Neural cell (in vitro differentiated cells): Measurements from ENCODE around the gene MSH3. TPM values are rescaled to one million over a fixed set of nuclear protein-coding genes. Genes with fewer than 3 reads are reported as not detected.

ENCODE experiments used
- H2AFZ ChIP-seq: fragments of 200-600, 300-800 bp; sonication (generic), shearing (Covaris generic); 2 replicates; pipeline ENCODE4 v1.6.0; 2014; ENCODE audit warnings: low read depth, mild to moderate bottlenecking, antibody characterized with exemption, low read length, moderate library complexity
- H3F3A ChIP-seq: fragments of 200-600 bp; shearing (Covaris generic); 2 replicates; pipeline ENCODE4 v1.6.1; 2016; ENCODE audit warnings: mild to moderate bottlenecking, moderate library complexity, mixed read lengths, antibody characterized with exemption, low read length; ENCODE audit not compliant: insufficient read depth, poor library complexity, severe bottlenecking
- H3K27ac ChIP-seq: fragments of 200-600, 300-800 bp; sonication (generic), shearing (Covaris generic); 2 replicates; pipeline ENCODE4 v1.5.1; 2014; ENCODE audit warnings: mild to moderate bottlenecking, low read length, moderate library complexity
- H3K27me3 ChIP-seq: fragments of 300-800, 200-600 bp; sonication (generic), shearing (Covaris generic); 2 replicates; pipeline ENCODE4 v1.6.0; 2014; ENCODE audit warnings: mild to moderate bottlenecking, low read depth, low read length, moderate library complexity; ENCODE audit not compliant: insufficient read depth
- H3K36me3 ChIP-seq: fragments of 300-800, 200-600 bp; sonication (generic), shearing (Covaris generic); 2 replicates; pipeline ENCODE4 v1.5.1; 2014; ENCODE audit warnings: mild to moderate bottlenecking, antibody characterized with exemption, low read length, moderate library complexity; ENCODE audit not compliant: insufficient read depth
- H3K4me2 ChIP-seq: fragments of 300-800, 200-600 bp; sonication (generic), shearing (Covaris generic); 2 replicates; pipeline ENCODE4 v1.6.0; 2014; ENCODE audit warnings: mild to moderate bottlenecking, low read length
- H3K4me3 ChIP-seq: fragments of 300-800, 200-600 bp; sonication (generic), shearing (Covaris generic); 2 replicates; pipeline ENCODE4 v1.5.1; 2014; ENCODE audit warnings: mild to moderate bottlenecking, low read length, moderate library complexity
- H3K79me2 ChIP-seq: fragments of 200-600 bp; shearing (Covaris generic); replicated peaks from 2 replicates; pipeline ENCODE4 v1.6.0; 2014; ENCODE audit warnings: mild to moderate bottlenecking, low read length, moderate library complexity; ENCODE audit not compliant: insufficient read depth
- H3K9ac ChIP-seq: fragments of 300-800, 200-600 bp; sonication (generic), shearing (Covaris generic); 2 replicates; pipeline ENCODE4 v1.6.1; 2016; ENCODE audit warnings: mild to moderate bottlenecking, low read length, mixed read lengths
- H3K9me2 ChIP-seq: fragments of 200-600 bp; shearing (Covaris generic); 2 replicates; pipeline ENCODE4 v1.6.1; 2016; ENCODE audit warnings: mild to moderate bottlenecking, low read length, mixed read lengths; ENCODE audit not compliant: insufficient read depth
- H3K9me3 ChIP-seq: fragments of 200-600, 300-800 bp; sonication (generic), shearing (Covaris generic); 2 replicates; pipeline ENCODE4 v1.6.1; 2016; ENCODE audit warnings: mild to moderate bottlenecking, mixed run types, low read length, moderate library complexity, mixed read lengths
- H4K20me1 ChIP-seq: fragments of 200-600 bp; shearing (Covaris generic); 2 replicates; pipeline ENCODE4 v1.6.1; 2016; ENCODE audit warnings: mild to moderate bottlenecking, mixed run types; ENCODE audit not compliant: insufficient read depth
- EP300 ChIP-seq: fragments of 450-650 bp; conservative IDR thresholded peaks from 2 replicates; pipeline ENCODE4 v1.6.1; 2014; ENCODE audit warnings: antibody characterized with exemption, mild to moderate bottlenecking, moderate library complexity; ENCODE audit not compliant: poor library complexity, severe bottlenecking
- EZH2 ChIP-seq: fragments of 200-600, 300-800 bp; shearing (Covaris generic), sonication (generic); IDR thresholded peaks from 2 replicates; pipeline ENCODE4 v1.6.1; 2014; ENCODE audit warnings: antibody characterized with exemption, low read length, borderline replicate concordance, mild to moderate bottlenecking; ENCODE audit not compliant: insufficient read depth, poor library complexity, severe bottlenecking
- MXI1 ChIP-seq: fragments of 450-650 bp; conservative IDR thresholded peaks from 2 replicates; pipeline ENCODE4 v1.6.1; 2014; ENCODE audit warnings: antibody characterized with exemption, mild to moderate bottlenecking; ENCODE audit not compliant: poor library complexity, severe bottlenecking
- POLR2AphosphoS5 ChIP-seq: IDR thresholded peaks from 2 replicates; pipeline ENCODE4 v1.6.1; 2012
- RAD21 ChIP-seq: fragments of 450-650 bp; conservative IDR thresholded peaks from 2 replicates; pipeline ENCODE4 v1.6.1; 2014; ENCODE audit warnings: antibody characterized with exemption, mild to moderate bottlenecking, moderate library complexity
- SMC3 ChIP-seq: fragments of 450-650 bp; conservative IDR thresholded peaks from 2 replicates; pipeline ENCODE4 v1.6.1; 2014; ENCODE audit warnings: antibody characterized with exemption, mild to moderate bottlenecking, moderate library complexity; ENCODE audit not compliant: poor library complexity
- TAF1 ChIP-seq: IDR thresholded peaks from 2 replicates; pipeline ENCODE4 v1.6.1; 2012; ENCODE audit warnings: low read depth
- polyA plus RNA-seq: library from polyadenylated mRNA; depleted of rRNA; stranded (reverse); fragments of >200 nt; gene quantifications from 2 replicates; pipeline ENCODE4 v1.2.3, GENCODE V29; 2014
- TF ChIP-seq, protein P1 (sequence below): fragments of 450-650 bp; IDR thresholded peaks from 2 replicates; pipeline ENCODE4 v1.5.1; 2014; ENCODE audit warnings: antibody characterized with exemption, mild to moderate bottlenecking, moderate library complexity; ENCODE audit not compliant: poor library complexity, severe bottlenecking
- TF ChIP-seq, protein P2 (sequence below): IDR thresholded peaks from 2 replicates; pipeline ENCODE4 v1.6.1; 2012; ENCODE audit warnings: borderline replicate concordance

Gene MSH3
- polyA plus RNA-seq, 1 donor from 2014 or later, result 9.8 TPM

DNA sequence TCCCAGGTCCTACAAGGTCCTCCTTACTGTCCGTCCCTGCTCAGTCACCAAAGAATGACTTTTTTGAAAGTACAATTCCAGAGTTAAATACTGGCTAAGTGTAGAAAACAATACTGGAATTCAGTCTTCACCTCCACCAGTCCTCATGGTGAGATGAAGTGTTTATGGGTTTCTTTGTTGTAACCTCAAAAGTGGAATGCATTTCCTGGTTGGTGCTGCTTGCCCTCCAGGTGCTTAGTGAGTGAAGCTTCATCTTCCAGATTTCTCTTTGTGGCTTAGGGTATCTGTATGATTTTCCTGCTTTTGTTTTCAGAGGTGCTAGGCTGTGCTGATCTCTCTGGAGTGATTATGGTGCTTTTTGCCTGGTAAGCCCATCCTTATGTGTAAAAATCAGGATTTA is 49.8 kb downstream of the MSH3 start:
- H2AFZ ChIP-seq, result no peak overlapping the region
- H3K27ac ChIP-seq, result no peak overlapping the region
- no peak overlapping the region for H3K9ac ChIP-seq
- no peaks in the 10 kb centered on the region for H3K79me2 ChIP-seq
- H3F3A ChIP-seq, result no peaks in the 10 kb centered on the region
- no peak overlapping the region for H3K4me3 ChIP-seq
- no peak for TF ChIP-seq EP300
- no peak for TF ChIP-seq RAD21
- TF ChIP-seq SMC3, result no peak
- TF ChIP-seq MXI1, result no peak
- TF ChIP-seq POLR2AphosphoS5, result no peak
- TF ChIP-seq, protein P1, sequence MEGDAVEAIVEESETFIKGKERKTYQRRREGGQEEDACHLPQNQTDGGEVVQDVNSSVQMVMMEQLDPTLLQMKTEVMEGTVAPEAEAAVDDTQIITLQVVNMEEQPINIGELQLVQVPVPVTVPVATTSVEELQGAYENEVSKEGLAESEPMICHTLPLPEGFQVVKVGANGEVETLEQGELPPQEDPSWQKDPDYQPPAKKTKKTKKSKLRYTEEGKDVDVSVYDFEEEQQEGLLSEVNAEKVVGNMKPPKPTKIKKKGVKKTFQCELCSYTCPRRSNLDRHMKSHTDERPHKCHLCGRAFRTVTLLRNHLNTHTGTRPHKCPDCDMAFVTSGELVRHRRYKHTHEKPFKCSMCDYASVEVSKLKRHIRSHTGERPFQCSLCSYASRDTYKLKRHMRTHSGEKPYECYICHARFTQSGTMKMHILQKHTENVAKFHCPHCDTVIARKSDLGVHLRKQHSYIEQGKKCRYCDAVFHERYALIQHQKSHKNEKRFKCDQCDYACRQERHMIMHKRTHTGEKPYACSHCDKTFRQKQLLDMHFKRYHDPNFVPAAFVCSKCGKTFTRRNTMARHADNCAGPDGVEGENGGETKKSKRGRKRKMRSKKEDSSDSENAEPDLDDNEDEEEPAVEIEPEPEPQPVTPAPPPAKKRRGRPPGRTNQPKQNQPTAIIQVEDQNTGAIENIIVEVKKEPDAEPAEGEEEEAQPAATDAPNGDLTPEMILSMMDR, result no peak
- TF ChIP-seq EZH2, result no peak
- TF ChIP-seq, protein P2, sequence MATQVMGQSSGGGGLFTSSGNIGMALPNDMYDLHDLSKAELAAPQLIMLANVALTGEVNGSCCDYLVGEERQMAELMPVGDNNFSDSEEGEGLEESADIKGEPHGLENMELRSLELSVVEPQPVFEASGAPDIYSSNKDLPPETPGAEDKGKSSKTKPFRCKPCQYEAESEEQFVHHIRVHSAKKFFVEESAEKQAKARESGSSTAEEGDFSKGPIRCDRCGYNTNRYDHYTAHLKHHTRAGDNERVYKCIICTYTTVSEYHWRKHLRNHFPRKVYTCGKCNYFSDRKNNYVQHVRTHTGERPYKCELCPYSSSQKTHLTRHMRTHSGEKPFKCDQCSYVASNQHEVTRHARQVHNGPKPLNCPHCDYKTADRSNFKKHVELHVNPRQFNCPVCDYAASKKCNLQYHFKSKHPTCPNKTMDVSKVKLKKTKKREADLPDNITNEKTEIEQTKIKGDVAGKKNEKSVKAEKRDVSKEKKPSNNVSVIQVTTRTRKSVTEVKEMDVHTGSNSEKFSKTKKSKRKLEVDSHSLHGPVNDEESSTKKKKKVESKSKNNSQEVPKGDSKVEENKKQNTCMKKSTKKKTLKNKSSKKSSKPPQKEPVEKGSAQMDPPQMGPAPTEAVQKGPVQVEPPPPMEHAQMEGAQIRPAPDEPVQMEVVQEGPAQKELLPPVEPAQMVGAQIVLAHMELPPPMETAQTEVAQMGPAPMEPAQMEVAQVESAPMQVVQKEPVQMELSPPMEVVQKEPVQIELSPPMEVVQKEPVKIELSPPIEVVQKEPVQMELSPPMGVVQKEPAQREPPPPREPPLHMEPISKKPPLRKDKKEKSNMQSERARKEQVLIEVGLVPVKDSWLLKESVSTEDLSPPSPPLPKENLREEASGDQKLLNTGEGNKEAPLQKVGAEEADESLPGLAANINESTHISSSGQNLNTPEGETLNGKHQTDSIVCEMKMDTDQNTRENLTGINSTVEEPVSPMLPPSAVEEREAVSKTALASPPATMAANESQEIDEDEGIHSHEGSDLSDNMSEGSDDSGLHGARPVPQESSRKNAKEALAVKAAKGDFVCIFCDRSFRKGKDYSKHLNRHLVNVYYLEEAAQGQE, result no peak
- TF ChIP-seq TAF1, result no peak
- H3K27me3 ChIP-seq, result no peaks in the 10 kb centered on the region
- H4K20me1 ChIP-seq, result no peaks in the 10 kb centered on the region
- no peak overlapping the region for H3K4me2 ChIP-seq
- H3K9me2 ChIP-seq, result no peaks in the 10 kb centered on the region
- H3K36me3 ChIP-seq, result no peaks in the 10 kb centered on the region
- no peaks in the 10 kb centered on the region for H3K9me3 ChIP-seq

DNA sequence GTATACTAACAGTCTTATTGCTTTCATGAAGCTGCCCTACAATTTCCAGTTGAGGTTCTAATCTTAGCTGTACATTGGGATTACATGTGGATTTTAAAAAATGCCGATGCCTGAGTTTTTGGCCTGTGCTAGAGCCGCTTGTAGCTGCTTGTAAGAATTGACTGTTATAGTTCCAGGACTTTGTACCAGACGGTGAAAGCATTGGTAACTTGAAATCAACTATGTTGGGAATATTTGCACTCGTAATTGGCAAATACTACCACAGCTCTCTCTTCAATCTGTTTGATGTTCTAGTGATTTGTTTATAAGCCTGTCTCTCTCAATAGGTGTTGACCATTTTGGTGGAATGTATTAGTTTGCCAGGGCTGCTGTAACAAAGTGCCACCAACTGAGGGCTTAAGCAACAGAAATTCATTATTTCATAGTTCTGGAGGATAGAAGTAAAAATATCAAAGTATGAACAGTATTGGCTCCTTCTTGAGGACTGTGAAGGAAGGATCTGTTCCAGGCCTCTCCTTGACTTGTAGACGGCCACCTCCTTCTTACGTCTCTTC is 50.8 kb downstream of the MSH3 start:
- H3K79me2 ChIP-seq, result no peaks in the 10 kb centered on the region
- no peaks in the 10 kb centered on the region for H4K20me1 ChIP-seq
- no peak overlapping the region for H3K27ac ChIP-seq
- H3F3A ChIP-seq, result no peaks in the 10 kb centered on the region
- H3K9me3 ChIP-seq, result no peaks in the 10 kb centered on the region
- no peaks in the 10 kb centered on the region for H3K27me3 ChIP-seq
- no peak overlapping the region for H2AFZ ChIP-seq
- H3K36me3 ChIP-seq, result no peaks in the 10 kb centered on the region
- H3K4me2 ChIP-seq, result no peak overlapping the region
- no peak overlapping the region for H3K4me3 ChIP-seq
- H3K9ac ChIP-seq, result no peak overlapping the region
- TF ChIP-seq SMC3 (no peak), EZH2 (no peak), MXI1 (no peak), TAF1 (no peak), POLR2AphosphoS5 (no peak), RAD21 (no peak), EP300 (no peak)
- TF ChIP-seq, protein P2, result no peak
- TF ChIP-seq, protein P1, result no peak
- no peaks in the 10 kb centered on the region for H3K9me2 ChIP-seq
